Endothelial cell of umbilical vein (primary cell): ENCODE results near the gene SLCO3A1. TPM values are rescaled to one million over a fixed set of nuclear protein-coding genes. Genes with fewer than 3 reads are reported as not detected.

Source experiments
- BruUV-seq: library from RNA; stranded (reverse); fragments of 400-500 nt; replicated peaks from 2 replicates; lab custom pipeline; 2021; lab: Mats Ljungman, UMichigan
- CTCF ChIA-PET: fragments of 300-600, 350-600 bp; sonication (Branson Sonifier 250); formaldehyde crosslinking; loops from one replicate; lab custom pipeline; 2021; ENCODE audit warnings: antibody characterized with exemption, inconsistent platforms; lab: Charles Lee
- POLR2A ChIA-PET: fragments of 300-600, 350-600 bp; sonication (Branson Sonifier 250); formaldehyde crosslinking; loops from one replicate; lab custom pipeline; 2021; ENCODE audit warnings: antibody characterized with exemption, inconsistent platforms; lab: Charles Lee
- DNase-seq: peaks from one replicate; pipeline ENCODE4 v3.0.0-alpha.2; 2011; ENCODE audit warnings: low read depth, low spot score
- FAIRE-seq: peaks from 2 replicates; lab custom pipeline; 2011; peaks lifted over from hg19 to GRCh38; lab: Jason Lieb, UNC
- H2AFZ ChIP-seq: 2 replicates; pipeline ENCODE4 v1.6.0; 2012; ENCODE audit warnings: low read depth, low read length, control low read depth, inconsistent platforms
- H3K27ac ChIP-seq: 2 replicates; pipeline ENCODE4 v1.5.1; 2011; ENCODE audit warnings: low read depth, mild to moderate bottlenecking, control low read depth, low read length, moderate library complexity; ENCODE audit not compliant: insufficient read depth
- H3K27me3 ChIP-seq, 2 experiments: 2 replicates each; pipeline versions ENCODE4 v1.6.0 to v1.6.1; 2011; ENCODE audit warnings: low read length in 2 of 2, mixed read lengths in 1 of 2; ENCODE audit not compliant: control insufficient read depth in 2 of 2, insufficient read depth in 2 of 2
- H3K36me3 ChIP-seq, 2 experiments: 2 replicates in 1 of 2; 3 replicates in 1 of 2; pipeline ENCODE4 v1.5.1; 2011; ENCODE audit warnings: low read length in 2 of 2, mild to moderate bottlenecking in 1 of 2, moderate library complexity in 1 of 2; ENCODE audit not compliant: control insufficient read depth in 2 of 2, insufficient read depth in 2 of 2; ENCODE audit errors: extremely low read depth in 1 of 2
- H3K4me1 ChIP-seq: 3 replicates; pipeline ENCODE4 v1.5.1; 2011; ENCODE audit warnings: mild to moderate bottlenecking, low read length; ENCODE audit not compliant: control insufficient read depth, insufficient read depth; ENCODE audit errors: extremely low read depth
- H3K4me2 ChIP-seq: 2 replicates; pipeline ENCODE4 v1.6.1; 2011; ENCODE audit warnings: low read length, control low read depth, mixed read lengths; ENCODE audit not compliant: insufficient read depth
- H3K4me3 ChIP-seq, 3 experiments: fragments of 200-600 bp in 1 of 3; sonication (generic), shearing (Covaris generic) in 1 of 3; replicated peaks in 1 of 3; 2 replicates each; pipeline ENCODE4 v1.5.1; 2011 to 2016; ENCODE audit warnings: control low read depth in 3 of 3, low read length in 3 of 3, mild to moderate bottlenecking in 2 of 3, inconsistent platforms in 1 of 3, low read depth in 1 of 3, moderate library complexity in 1 of 3; ENCODE audit not compliant: insufficient read depth in 1 of 3
- H3K79me2 ChIP-seq: 2 replicates; pipeline ENCODE4 v1.6.0; 2012; ENCODE audit warnings: low read length, inconsistent platforms; ENCODE audit not compliant: control insufficient read depth, insufficient read depth
- H3K9ac ChIP-seq: replicated peaks from 2 replicates; pipeline ENCODE3; 2011; ENCODE audit warnings: low read length, control low read depth; ENCODE audit not compliant: insufficient read depth; ENCODE audit errors: extremely low read depth
- H3K9me1 ChIP-seq: replicated peaks from 3 replicates; pipeline ENCODE4 v1.6.0; 2011; ENCODE audit warnings: mild to moderate bottlenecking, low read length; ENCODE audit not compliant: control insufficient read depth, insufficient read depth; ENCODE audit errors: extremely low read depth
- H3K9me3 ChIP-seq: replicated peaks from 2 replicates; pipeline ENCODE4 v1.5.1; 2012; ENCODE audit warnings: low read length, inconsistent platforms; ENCODE audit not compliant: control insufficient read depth, insufficient read depth
- H4K20me1 ChIP-seq: replicated peaks from 2 replicates; pipeline ENCODE3; 2011; ENCODE audit warnings: mild to moderate bottlenecking, low read length; ENCODE audit not compliant: control insufficient read depth, insufficient read depth; ENCODE audit errors: extremely low read depth
- CTCF ChIP-seq, 2 donors: IDR thresholded peaks; 1 replicate in 1 of 2; 2 replicates in 1 of 2; pipeline ENCODE4 v1.5.1; 2011; ENCODE audit warnings: low read length in 2 of 2, mild to moderate bottlenecking in 2 of 2, moderate library complexity in 2 of 2, control low read depth in 1 of 2, inconsistent platforms in 1 of 2, low read depth in 1 of 2; ENCODE audit not compliant: insufficient read depth in 1 of 2; ENCODE audit errors: extremely low read depth in 1 of 2
- EZH2 ChIP-seq: IDR thresholded peaks from 2 replicates; pipeline ENCODE4 v1.6.1; 2012; ENCODE audit warnings: borderline replicate concordance, low read depth, mild to moderate bottlenecking, moderate library complexity, low read length, inconsistent platforms; ENCODE audit not compliant: severe bottlenecking
- FOS ChIP-seq: IDR thresholded peaks from 2 replicates; pipeline ENCODE4 v1.6.1; 2011; ENCODE audit warnings: mild to moderate bottlenecking, low read length, moderate library complexity, borderline replicate concordance; ENCODE audit not compliant: insufficient read depth
- GATA2 ChIP-seq: IDR thresholded peaks from 2 replicates; pipeline ENCODE4 v1.7.0; 2011; ENCODE audit warnings: low read depth, mild to moderate bottlenecking, moderate library complexity, mixed read lengths, low read length; ENCODE audit not compliant: insufficient read length, insufficient read depth
- JUN ChIP-seq: IDR thresholded peaks from 2 replicates; pipeline ENCODE4 v1.6.1; 2011; ENCODE audit warnings: borderline replicate concordance, low read depth; ENCODE audit not compliant: insufficient read length, insufficient read depth
- MYC ChIP-seq: IDR thresholded peaks from one replicate; pipeline ENCODE4 v1.6.1; 2011; ENCODE audit warnings: mild to moderate bottlenecking, low read depth, low read length
- POLR2A ChIP-seq: IDR thresholded peaks from 2 replicates; pipeline ENCODE4 v1.6.1; 2012; ENCODE audit warnings: low read depth, mild to moderate bottlenecking, control low read depth, low read length
- POLR2AphosphoS5 ChIP-seq: IDR thresholded peaks from 2 replicates; pipeline ENCODE4 v1.6.1; 2012; ENCODE audit warnings: low read depth, mild to moderate bottlenecking, control low read depth, low read length, moderate library complexity; ENCODE audit not compliant: insufficient read depth
- dilution Hi-C: fragments of 300-500 bp; cut with MboI; formaldehyde crosslinking; loops from one replicate; pipeline ENCODE4 v1.15.0; 2019; ENCODE audit warnings: low sequenced_read_pairs; ENCODE audit not compliant: extremely low pct_ligation_motif_present
- intact Hi-C: fragments of 100-400 bp; cut with micrococcal nuclease; formaldehyde crosslinking; loops from one replicate; pipeline ENCODE4 v1.10.0; 2022
- polyA plus RNA-seq, 4 experiments: library from polyadenylated mRNA; depleted of rRNA in 3 of 4; stranded (reverse) in 3 of 4; unstranded in 1 of 4; fragments of >200 nt; gene quantifications; 2 replicates each; pipeline versions ENCODE4 v1.2.1 to v1.2.3, GENCODE V29; 2011 to 2012; ENCODE audit warnings: missing spikeins in 1 of 4
- total RNA-seq: library from RNA; stranded (reverse); gene quantifications from 2 replicates; pipeline ENCODE4 v1.2.3, GENCODE V29; 2021
- TF ChIP-seq, protein P1 (sequence below): IDR thresholded peaks from 2 replicates; pipeline ENCODE4 v1.6.1; 2011; ENCODE audit not compliant: insufficient read depth, insufficient read length

Gene SLCO3A1
- total and polyA plus RNA-seq, 2 donors (not counting 3 experiments of a cell fraction or from before 2014, with no cell fraction given) = 0.88 to 0.92 TPM

DNA sequence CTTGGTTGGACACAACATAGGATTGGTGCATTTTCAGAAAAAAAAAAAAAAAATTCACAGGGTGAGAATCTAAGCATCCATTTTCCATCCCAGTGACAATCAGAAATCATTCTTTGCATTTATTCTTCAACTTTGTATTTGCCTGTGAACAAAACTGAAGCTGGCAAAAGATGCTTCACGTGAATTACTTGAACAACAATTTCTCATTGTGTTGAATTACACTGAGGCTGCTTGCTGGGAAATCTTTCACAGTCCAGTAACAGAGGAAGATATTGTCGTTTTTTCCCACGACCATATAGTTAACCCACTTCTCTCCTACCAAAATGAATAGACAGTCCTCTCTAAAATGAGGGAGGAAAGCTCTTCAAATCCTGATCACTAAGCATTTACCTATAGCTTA is 4.3 kb upstream of the SLCO3A1 start:
- Histone ChIP-seq H3K4me2 (no peak overlapping the region), H3K36me3 (no peaks in the 10 kb centered on the region), H3K9me1 (no peaks in the 10 kb centered on the region), H3K4me1 (peaks cover 3% of the 10 kb centered on the region), H3K9ac (no peak overlapping the region), H3K9me3 (no peaks in the 10 kb centered on the region), H3K27ac (no peak overlapping the region), H3K4me3 (no peak overlapping the region), H2AFZ (no peak overlapping the region), H4K20me1 (no peaks in the 10 kb centered on the region), H3K79me2 (no peaks in the 10 kb centered on the region), H3K27me3 (no peaks in the 10 kb centered on the region)
- TF ChIP-seq POLR2AphosphoS5 = no peak
- no peak for TF ChIP-seq GATA2
- no peak for TF ChIP-seq JUN
- no peak for TF ChIP-seq CTCF (IDR thresholded peaks at IDR 0.05; ENCODE audit: extremely low read depth in 1 of 2, insufficient read depth in 1 of 2, low read depth in 1 of 2, low read length in 2 of 2)
- TF ChIP-seq POLR2A = no peak
- no peak for TF ChIP-seq FOS
- TF ChIP-seq, protein P1, sequence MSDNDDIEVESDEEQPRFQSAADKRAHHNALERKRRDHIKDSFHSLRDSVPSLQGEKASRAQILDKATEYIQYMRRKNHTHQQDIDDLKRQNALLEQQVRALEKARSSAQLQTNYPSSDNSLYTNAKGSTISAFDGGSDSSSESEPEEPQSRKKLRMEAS = no peak
- no peak for TF ChIP-seq MYC
- TF ChIP-seq EZH2 = no peak
- FAIRE-seq = no peak
- BruUV-seq = no TSS peak
- intact Hi-C loops (loop anchor here (1.0 kb wide), 2 partner anchors 228 to 233 kb away; no protein-coding TSS in a partner anchor), dilution Hi-C loops (no loop called here)
- no peak for DNase-seq
- ChIA-PET POLR2A (no interaction called here), CTCF (no interaction called here)
